Measurements from ENCODE around the gene PLCXD1.
"Not testable (repeated sequence)": the region's sequence is repeated elsewhere in the genome, so short reads cannot be mapped to it uniquely, and the experiment has no call there.

PLCXD1 gene, protein sequence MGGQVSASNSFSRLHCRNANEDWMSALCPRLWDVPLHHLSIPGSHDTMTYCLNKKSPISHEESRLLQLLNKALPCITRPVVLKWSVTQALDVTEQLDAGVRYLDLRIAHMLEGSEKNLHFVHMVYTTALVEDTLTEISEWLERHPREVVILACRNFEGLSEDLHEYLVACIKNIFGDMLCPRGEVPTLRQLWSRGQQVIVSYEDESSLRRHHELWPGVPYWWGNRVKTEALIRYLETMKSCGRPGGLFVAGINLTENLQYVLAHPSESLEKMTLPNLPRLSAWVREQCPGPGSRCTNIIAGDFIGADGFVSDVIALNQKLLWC

DNA sequence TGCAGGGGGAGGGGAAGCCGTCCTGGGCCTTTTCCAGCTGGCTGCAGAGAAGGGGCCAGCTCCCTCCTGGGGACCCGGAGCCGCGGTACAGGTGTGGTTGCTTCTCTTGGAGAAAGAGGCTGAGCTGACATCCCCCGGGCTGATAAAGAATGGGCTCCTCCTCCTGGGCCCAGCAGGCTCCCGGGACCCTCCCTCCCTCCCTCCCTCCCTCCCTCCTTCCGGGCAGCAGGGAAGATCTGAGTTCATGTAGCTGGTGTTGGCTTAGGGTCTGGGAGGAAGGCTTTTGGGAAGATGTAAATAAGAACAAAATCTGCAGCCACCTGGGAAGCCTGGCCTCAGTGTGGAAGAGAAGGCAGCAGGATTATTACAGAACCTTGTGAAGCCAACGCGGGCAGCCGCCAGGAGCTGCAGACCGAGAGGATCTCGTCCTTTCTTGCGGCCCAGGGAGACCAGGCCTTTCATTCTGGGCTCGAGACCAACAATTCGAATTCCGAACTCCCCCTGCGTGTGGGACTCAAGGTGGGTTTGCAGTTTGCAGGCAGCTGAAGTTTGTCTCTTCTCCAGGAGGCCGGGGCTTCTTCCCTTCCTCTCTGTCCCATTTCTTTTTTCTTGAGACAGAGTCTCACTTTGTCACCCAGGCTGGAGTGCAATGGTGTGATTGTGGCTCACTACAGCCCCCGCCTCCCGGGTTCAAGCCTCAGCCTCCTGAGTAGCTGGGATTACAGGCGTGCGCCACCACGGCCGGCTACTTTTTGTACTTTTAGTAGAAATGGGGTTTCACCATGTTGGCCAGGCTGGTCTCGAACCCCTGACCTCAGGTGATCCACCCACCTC, at the start of gene PLCXD1:
Gene PLCXD1 (plus strand): TSS at position 216 of the 834 bp plus-strand sequence. CDS start 2,807 bp downstream, outside the sequence.
- DNase-seq (ENCODE audit: low read depth): no peak
- H3K4me3 ChIP-seq (ENCODE audit: low read depth, low read length): peak within 1 kb of the TSS; percentile 41

DNA sequence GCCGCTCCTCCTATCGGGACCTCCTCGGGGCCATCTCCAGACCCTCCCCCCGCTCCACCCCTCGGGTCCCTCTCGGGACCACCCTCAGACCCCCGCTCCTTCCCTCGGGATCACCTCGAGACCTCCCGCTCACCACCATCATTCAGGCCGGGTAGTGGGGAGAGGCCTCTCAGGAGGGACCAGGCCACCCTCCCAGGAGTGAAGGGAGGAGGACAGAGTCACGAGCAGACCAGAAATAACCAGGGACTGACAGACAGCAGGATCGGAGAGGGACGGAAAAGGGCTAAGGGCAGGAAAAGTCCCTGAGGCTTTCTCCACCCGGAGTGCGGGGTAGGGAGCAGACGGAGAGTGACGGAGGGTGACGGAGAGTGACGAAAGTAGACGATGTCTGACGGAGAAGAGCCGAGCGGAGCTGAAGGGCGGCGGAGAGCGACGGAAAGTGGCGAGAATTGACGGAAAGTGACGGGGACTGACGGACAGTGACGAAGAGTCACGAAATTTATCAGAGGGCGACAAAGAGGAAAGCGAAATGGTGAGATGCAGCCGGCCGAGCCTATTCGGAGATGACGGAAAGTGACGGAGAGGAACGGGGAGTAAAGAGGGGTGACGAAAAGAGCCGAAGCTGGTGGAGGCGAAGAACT, 49.4 kb upstream of the PLCXD1 start:
- DNase-seq (ENCODE audit: low read depth); H3K4me3 ChIP-seq (ENCODE audit: low read depth, low read length): not testable (repeated sequence)

DNA sequence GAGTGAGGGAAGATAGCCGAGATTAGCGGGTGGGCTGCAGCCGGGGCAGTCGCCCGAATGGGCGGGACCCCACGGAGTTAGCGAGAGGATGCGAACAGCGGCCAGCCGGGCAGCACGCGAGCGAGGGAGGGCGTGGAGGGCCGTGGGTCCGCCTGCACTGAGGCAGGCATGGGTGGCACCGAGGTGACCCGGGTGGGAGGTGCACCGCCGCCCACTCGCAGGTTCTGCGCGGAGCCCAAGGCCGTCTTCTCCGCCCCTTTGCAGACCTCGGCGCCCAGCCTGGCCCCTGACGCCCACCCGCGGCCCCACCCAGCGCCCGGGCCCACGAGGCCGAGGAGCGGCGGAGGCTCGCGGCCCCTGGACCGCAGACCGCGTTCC, 48.9 kb upstream of the PLCXD1 start:
- not testable (repeated sequence) for H3K4me3 ChIP-seq (ENCODE audit: low read depth, low read length); DNase-seq (ENCODE audit: low read depth)

DNA sequence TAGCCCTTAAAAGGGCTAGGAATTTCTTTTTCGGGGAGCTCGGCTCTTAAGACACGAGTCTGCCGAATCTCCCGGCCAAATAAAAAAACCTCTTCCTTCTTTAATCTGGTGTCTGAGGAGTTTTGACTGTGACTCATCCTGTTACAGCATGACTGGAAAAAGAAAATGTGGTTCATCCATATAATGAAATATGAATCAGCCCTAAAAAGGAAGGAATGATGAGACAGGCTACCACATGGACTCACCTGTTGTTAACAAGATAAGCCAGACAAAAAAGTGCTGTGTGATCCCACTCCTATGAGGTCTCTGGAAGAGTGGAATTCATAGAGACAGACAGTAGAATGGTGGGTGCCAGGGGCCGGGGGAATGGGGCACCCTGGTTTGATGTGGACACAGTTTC, 45.0 kb upstream of the PLCXD1 start:
- DNase-seq (ENCODE audit: low read depth); H3K4me3 ChIP-seq (ENCODE audit: low read depth, low read length): not testable (repeated sequence)

DNA sequence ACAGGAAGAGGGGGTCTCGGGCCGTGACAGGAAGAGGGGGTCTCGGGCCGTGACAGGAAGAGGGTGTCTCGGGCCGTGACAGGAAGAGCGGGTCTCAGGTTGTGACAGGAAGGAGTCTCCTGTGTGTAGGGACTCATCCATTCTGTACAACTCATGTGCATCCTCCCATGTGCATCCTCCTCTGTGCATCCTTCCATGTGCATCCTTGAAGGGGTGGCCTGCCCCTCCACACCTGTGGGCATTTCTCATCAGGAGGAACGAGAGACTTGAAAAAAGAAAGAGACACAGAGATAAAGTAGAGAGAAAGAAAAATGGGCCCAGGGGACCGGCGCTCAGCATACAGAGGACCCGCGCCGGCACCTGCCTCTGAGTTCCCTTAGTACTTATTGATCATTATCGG, 30.2 kb upstream of the PLCXD1 start:
- H3K4me3 ChIP-seq (ENCODE audit: low read depth, low read length): no peak overlapping the region
- DNase-seq (ENCODE audit: low read depth): no peak

DNA sequence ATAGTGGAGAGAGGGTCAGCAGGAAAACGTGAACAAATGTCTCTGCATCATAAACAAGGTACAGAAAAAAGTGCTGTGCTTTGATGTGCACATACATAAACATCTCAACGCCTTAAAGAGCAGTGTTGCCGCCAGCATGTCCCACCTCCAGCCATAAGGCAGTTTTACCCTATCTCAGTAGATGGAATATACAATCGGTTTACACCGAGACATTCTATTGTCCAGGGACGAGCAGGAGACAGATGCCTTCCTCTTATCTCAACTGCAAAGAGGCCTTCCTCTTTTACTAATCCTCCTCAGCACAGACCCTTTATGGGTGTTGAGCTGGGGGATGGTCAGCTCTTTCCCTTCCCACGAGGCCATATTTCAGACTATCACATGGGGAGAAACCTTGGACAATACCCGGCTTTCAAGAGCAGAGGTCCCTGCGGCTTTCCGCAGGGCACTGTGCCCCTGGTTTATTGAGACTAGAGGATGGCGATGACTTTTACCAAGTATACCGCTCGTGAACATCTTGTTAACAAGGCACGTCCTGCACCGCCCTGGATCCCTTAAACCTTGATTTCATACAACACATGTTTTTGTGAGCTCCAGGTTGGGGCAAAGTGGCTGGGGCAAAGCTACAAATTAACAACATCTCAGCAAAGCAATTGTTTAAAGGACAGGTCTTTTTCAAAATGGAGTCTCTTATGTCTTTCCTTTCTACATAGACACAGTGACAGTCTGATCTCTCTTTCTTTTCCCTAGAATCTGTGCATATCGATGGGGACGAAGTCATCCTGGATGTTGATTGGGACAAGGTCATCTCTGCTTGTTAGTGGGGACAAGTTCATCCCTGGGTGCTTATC, 29.6 kb upstream of the PLCXD1 start:
- not testable (repeated sequence) for DNase-seq (ENCODE audit: low read depth); H3K4me3 ChIP-seq (ENCODE audit: low read depth, low read length)

DNA sequence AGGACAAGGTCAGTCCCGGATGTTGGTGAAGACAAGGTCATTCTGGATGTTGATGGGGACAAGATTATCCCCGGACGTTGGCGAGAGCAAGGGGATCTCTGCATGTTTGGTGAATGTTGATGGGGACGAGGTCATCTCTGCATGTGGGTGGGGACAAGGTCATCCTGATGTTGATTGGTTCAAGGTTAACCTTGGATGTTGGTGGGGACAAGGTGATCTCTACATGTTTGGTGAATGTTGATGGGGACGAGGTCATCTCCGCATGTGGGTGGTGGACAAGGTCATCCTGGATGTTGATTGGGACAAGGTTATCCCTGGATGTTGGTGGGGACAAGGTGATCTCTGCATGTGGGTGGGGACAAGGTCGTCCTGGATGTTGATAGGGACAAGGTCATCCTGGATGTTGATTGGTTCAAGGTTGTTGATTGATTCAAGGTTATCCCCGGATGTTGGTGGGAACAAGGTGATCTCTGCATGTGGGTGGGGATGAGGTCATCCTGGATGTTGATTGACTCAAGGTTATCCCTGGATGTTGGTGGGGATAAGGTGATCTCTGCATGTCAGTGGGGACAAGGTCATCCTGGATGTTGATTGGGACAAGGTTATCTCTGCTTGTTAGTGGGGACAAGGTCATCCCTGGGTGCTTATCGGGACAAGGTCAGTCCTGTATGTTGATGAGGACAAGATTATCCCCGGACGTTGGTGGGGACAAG, 28.8 kb upstream of the PLCXD1 start:
- DNase-seq (ENCODE audit: low read depth): no peak
- no peak overlapping the region for H3K4me3 ChIP-seq (ENCODE audit: low read depth, low read length)

DNA sequence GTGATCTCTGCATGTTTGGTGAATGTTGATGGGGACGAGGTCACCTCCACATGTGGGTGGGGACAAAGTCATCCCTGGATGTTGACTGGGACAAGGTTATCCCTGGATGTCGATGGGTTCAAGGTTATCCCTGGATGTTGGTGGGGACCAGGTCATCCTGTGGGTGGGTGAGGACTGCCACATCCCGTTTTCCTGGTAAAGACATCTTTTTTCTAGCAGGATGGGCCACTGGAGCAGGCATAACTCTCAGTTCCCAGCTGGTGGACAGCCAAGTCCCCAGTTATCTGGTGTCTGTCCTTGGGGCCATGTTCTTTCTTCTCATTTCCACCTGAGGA, 28.3 kb upstream of the PLCXD1 start:
- H3K4me3 ChIP-seq (ENCODE audit: low read depth, low read length): no peak overlapping the region
- no peak for DNase-seq (ENCODE audit: low read depth)

DNA sequence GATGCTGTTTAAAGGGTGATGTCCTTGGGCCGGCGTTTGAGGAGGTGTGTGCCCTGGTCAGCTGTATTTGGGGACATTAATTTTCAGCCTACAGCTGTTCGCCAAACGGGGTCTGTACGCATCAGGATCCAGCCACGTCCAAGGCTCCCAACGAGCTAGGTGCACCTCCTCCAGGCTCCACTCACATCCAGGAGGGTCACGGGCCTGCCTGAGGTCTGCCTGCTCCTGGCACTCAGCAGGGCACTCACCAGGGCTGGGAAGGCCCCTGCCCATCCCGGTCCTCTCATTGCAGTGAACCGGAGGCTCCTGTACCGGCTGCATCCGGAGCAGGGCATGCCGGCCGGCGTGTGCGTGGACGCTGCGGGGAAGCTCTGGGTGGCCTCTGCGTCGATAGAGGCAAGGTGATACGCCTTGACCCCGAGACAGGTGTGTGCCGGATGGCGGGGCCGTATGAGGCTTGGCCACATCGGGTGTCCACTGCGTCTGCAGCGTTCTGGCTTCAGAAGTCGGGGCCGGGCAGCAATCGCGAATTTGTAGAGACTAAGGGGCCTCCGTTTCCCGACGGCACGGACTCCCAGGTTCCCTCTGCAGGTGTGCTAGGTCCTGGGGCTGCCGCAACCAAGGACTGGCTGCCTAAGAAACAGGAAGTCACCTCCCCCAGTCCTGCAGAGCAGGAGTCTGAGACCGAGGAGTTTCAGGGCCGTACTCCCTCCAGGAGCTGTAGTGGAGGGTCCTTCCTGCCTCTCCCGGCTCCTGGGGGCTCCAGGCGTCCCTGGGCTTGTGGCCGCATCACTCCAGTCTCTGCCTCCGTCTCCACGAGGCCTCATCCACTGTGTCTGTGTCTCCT, 27.5 kb upstream of the PLCXD1 start:
- H3K4me3 ChIP-seq (ENCODE audit: low read depth, low read length): no peak overlapping the region
- no peak for DNase-seq (ENCODE audit: low read depth)

DNA sequence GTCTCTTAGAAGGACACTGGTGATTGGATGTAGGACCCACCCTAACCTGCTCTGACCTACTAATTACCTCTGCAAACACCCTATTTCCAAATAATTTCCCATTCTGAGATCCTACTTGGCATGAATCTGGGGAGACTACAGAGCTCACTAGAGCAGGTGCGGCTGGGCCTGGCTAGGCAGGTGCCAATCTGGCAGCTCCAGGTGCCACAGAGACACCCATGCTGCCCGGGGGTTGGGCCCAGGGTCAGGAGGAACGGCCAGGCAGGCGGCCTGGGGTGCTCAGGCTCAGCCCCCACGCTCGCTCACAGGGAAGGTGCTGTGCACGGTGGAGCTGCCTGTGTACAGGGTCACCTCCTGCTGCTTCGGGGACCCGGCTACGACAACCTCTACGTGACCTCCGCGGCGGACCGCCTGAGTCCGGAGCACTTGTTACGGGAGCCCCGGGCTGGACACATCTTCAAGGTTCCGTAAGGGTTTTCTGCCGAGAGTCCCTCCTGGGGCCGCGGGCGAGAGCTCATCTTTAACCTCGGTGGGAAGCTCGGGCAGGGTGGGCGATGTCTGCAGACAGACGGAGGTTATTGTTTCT, 26.5 kb upstream of the PLCXD1 start:
- DNase-seq (ENCODE audit: low read depth): no peak
- H3K4me3 ChIP-seq (ENCODE audit: low read depth, low read length): no peak overlapping the region

DNA sequence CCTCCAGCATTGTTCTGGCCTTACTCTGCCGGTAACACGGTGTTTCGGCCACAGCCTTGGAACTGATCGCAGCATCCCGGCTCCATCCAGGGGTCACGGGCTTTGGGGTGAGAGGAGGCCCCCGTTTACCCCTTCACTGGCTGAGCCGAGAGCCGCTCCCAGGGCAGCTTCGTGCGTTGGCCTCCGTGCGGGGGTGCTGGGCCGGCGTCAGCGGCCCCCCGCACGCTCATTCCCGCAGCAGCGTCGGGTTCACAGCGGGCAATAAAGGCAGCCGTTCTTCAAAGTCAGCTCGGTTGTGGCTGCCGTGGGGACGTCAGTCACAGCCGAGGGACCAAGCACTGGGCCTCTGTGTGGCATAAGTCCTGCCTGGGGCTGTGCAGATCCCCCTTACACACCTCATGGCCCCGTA, 25.3 kb upstream of the PLCXD1 start:
- no peak overlapping the region for H3K4me3 ChIP-seq (ENCODE audit: low read depth, low read length)
- no peak for DNase-seq (ENCODE audit: low read depth)

DNA sequence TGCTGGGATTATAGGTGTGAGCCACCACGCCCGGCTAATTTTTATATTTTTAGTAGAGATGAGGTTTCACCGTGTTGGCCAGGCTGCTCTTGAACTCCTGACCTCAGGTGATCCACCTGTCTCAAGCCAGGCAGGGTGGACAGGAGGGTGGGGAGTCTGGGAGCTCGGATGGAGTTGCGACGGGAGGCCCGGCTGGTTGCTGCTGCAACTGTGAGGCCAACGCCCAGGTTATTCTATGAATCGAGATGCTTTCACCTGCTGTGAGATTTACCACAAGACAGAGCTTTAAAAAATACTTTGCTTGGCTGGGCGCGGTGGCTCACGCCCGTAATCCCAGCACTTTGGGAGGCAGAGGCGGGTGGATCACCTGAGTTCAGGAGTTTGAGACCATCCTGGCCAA, 24.1 kb upstream of the PLCXD1 start:
- not testable (repeated sequence) for H3K4me3 ChIP-seq (ENCODE audit: low read depth, low read length); DNase-seq (ENCODE audit: low read depth)

DNA sequence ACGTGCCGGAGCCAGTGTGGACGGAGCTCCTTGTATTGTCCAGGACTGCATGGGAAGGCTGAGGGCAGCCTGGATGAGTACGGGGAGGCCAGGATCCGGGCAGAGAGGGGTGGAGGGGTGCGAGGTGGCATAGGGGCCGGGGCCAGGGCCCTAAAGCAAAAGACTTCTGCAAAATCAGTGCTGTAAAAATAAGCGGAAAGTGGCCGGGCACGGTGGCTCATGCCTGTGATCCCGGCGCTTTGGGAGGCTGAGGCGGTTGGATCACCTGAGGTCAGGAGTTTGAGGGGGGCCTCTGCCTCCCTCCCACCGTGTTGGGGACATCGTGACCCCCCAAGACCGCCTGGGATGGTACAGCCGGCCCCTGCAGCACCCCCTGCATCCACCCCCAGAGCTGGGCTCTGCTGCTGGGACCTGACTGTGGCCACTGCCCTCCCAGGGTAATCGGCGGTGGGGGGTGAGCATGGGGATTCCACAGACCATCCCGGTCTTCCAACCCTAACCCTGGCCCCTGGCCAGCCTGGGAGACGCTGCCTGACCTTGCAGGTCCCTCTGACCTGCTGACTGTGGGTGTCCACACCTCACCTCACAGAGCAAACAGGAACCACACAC, 23.4 kb upstream of the PLCXD1 start:
- no peak for DNase-seq (ENCODE audit: low read depth)
- H3K4me3 ChIP-seq (ENCODE audit: low read depth, low read length): no peak overlapping the region

DNA sequence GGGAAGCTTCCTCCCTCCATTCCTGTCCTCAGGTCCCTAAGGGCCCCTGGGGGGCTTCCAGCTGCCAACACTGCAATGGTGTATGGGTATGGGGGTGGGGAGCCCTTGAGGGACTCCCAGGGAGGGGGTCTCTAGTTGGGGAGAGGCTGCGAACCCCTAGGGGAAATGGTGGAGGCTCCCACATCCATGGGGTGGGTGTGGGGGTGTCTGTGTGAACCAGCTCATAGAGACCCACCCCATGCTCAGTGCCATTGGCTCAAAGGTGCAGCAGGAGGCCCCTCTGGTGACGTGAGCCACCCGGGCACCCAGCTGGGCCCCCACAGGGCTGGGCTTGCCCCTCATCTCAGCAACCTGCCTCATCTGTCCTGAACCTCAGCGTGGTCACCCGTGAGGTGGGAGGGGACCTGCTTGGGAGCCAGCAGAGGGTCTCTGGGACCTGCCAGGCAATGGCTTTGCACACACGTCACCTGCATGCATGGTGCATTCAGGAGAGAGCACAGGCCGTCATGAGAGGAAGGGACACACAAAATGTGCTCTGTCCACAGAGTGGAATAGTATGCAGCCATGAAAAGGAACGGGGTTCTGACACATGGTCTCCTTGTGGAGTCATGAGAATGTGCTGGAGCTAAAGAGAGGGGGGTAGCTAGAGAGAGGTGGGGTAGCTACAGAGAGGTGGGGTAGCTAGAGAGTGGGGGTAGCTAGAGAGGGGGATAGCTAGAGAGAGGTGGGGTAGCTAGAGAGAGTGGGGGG, 22.7 kb upstream of the PLCXD1 start:
- H3K4me3 ChIP-seq (ENCODE audit: low read depth, low read length): no peak overlapping the region
- DNase-seq (ENCODE audit: low read depth): no peak

DNA sequence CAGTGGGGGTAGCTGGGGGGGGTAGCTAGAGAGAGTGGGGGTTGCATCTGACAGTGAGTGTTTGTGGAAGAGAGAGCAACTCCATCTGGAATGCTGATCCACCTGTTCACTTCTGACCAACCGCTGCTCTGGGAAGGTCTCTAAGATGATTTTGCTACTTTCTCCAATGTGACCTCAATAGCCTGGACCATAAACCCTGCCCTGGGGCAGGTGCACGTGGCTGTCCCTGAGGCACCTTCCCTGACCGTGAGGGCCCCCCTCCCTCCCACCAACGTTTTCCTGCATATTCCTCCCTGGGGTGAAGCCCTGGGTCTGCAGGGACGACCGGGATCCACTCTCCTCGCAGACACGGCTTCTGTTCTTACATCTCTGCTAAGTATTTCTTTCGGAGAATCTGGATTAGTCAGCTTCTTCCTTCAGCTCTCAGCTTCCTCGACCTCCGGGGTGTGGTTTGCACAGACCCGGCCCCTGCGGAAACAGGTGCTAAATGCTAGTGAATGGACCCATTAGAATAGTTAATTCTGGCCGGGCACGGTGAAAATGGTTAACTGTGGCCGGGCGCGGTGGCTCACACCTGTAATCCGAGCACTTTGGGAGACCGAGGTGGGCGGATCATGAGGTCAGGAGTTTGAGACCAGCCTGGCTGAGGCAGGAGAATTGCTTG, 21.4 kb upstream of the PLCXD1 start:
- no peak overlapping the region for H3K4me3 ChIP-seq (ENCODE audit: low read depth, low read length)
- DNase-seq (ENCODE audit: low read depth): no peak

DNA sequence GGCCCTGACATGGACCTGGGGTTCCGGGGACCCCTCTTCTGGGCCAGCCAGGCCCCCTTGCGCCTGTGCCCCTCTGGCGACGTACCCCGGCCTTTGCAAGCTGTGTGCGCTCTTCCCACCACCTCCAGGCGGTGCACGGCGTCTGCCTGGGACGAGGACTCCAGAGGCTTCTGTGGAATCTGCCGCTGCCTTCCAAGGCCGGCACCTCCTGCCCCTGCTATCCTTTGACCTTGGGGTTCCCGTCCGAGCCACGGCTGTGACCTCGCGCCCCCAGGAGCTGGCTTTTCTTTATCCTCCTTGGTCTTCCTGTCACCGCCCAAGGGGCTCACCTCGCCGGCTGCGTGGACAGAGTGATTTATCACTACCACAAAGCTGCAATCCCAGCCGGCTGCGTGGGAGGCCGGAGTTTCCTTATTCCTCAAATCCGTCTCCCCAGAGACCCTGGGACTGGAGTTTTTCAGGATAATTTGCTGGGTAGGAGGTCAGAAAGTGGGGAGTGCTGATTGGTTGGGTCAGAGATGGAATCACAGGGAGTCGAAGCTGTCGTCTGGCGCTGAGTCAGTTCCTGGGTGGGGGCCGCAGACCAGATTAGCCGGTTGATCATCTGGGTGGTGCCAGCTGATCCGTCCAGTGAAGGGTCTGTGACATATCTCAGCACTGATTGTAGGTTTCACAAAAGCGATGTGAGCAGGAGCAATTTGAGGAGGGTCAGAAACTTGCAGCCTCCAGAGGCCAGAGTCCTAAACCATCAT, 19.8 kb upstream of the PLCXD1 start:
- DNase-seq (ENCODE audit: low read depth): no peak
- no peak overlapping the region for H3K4me3 ChIP-seq (ENCODE audit: low read depth, low read length)

All from skeletal muscle cell (primary cell).